ENCODE measurements around the gene RALGPS2. TPM values are rescaled to one million over a fixed set of nuclear protein-coding genes. Genes with fewer than 3 reads are reported as not detected.
"Not testable (repeated sequence)": the region's sequence is repeated elsewhere in the genome, so short reads cannot be mapped to it uniquely, and the experiment has no call there.

The RALGPS2 gene
- total RNA-seq, 2 experiments from 2014 or later, result 91.6 to 102 TPM

DNA sequence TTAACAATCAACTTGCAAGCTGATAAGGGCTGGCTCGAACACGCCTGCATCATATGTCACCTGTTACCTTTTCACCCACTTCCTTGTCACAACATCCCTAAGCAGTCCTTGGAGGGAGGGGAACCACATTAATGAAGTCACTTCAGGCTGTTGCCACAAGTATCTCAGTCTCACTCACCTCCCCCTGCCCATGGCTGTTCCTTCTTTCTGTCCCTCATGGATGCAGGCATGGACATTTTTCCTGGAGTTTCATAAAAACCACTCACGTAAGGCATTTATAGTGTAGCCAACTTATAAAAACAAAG lies 222.6 kb downstream of the RALGPS2 start:
- POLR2A ChIA-PET, result no interaction called here
- intact Hi-C loops (cut with micrococcal nuclease; ENCODE audit: unreplicated experiment), result no loop called here
- no TSS peak for BruUV-seq (replicated peaks)
- CTCF ChIA-PET (ENCODE audit: unreplicated experiment), result no interaction called here
- H3K9me2 ChIP-seq (ENCODE audit: insufficient read depth, low read length), result no peaks in the 10 kb centered on the region
- H3K27ac ChIP-seq (ENCODE audit: low read depth, low read length, poor library complexity, severe bottlenecking), result no peak overlapping the region
- H4K20me1 ChIP-seq (ENCODE audit: insufficient read depth, low read length), result no peaks in the 10 kb centered on the region
- TF ChIP-seq CTCF (conservative IDR thresholded peaks at IDR 0.05; ENCODE audit: low read length) (no peak), EZH2phosphoT487 (IDR thresholded peaks at IDR 0.05; ENCODE audit: borderline replicate concordance, low read depth, low read length) (no peak)
- no peaks in the 10 kb centered on the region for H3K9me3 ChIP-seq (ENCODE audit: low read length)
- no peak for DNase-seq (ENCODE audit: low spot score)
- H2AFZ ChIP-seq (ENCODE audit: low read length), result no peak overlapping the region
- no peaks in the 10 kb centered on the region for H3K4me1 ChIP-seq (ENCODE audit: insufficient read depth, low read length, poor library complexity, severe bottlenecking)
- H3K79me2 ChIP-seq (ENCODE audit: insufficient read depth, low read depth, low read length), result no peaks in the 10 kb centered on the region
- no peak overlapping the region for H3K4me3 ChIP-seq (ENCODE audit: low read depth, low read length, poor library complexity, severe bottlenecking)
- no peaks in the 10 kb centered on the region for H3K36me3 ChIP-seq (ENCODE audit: insufficient read depth, low read length)
- no peak overlapping the region for H3K4me2 ChIP-seq (ENCODE audit: low read length)

DNA sequence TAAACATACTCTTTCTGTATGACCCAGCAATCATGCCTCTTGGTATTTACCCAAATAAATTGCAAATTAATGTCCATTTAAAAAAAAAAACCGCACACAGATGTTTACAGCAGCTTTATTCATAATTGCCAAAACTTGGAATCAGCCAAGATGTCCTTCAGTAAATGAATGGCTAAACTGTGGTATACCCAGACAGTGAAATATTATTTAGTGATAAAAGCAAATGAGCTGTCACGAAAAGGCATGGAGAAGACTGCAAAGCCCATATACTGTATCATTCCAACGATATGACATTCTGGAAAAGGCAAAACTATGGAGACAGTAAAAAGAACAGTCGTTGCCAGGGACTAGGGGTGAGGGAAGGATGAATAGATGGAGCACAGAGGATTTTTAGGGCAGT lies 223.6 kb downstream of the RALGPS2 start:
- BruUV-seq (replicated peaks), result no TSS peak
- POLR2A ChIA-PET, result interaction anchor here (2.0 kb wide), 1 partner anchor 9 kb away, joined by 4 read pairs; no protein-coding TSS in a partner anchor
- intact Hi-C loops (cut with micrococcal nuclease; ENCODE audit: unreplicated experiment), result no loop called here
- Histone ChIP-seq H3K4me2 (ENCODE audit: low read length) (no peak overlapping the region), H3K27ac (ENCODE audit: low read depth, low read length, poor library complexity, severe bottlenecking) (no peak overlapping the region), H3K9me2 (ENCODE audit: insufficient read depth, low read length) (no peaks in the 10 kb centered on the region), H4K20me1 (ENCODE audit: insufficient read depth, low read length) (no peaks in the 10 kb centered on the region), H3K79me2 (ENCODE audit: insufficient read depth, low read depth, low read length) (no peaks in the 10 kb centered on the region), H3K36me3 (ENCODE audit: insufficient read depth, low read length) (no peaks in the 10 kb centered on the region), H3K9me3 (ENCODE audit: low read length) (no peaks in the 10 kb centered on the region), H3K4me1 (ENCODE audit: insufficient read depth, low read length, poor library complexity, severe bottlenecking) (no peaks in the 10 kb centered on the region), H3K4me3 (ENCODE audit: low read depth, low read length, poor library complexity, severe bottlenecking) (no peak overlapping the region), H2AFZ (ENCODE audit: low read length) (no peak overlapping the region)
- TF ChIP-seq EZH2phosphoT487 (IDR thresholded peaks at IDR 0.05; ENCODE audit: borderline replicate concordance, low read depth, low read length) (no peak), CTCF (conservative IDR thresholded peaks at IDR 0.05; ENCODE audit: low read length) (no peak)
- CTCF ChIA-PET (ENCODE audit: unreplicated experiment), result no interaction called here
- no peak for DNase-seq (ENCODE audit: low spot score)

GRCh38 chr1:178949866-178950265 lies 224.8 kb downstream of the RALGPS2 start:
- H3K9me2 ChIP-seq (ENCODE audit: insufficient read depth, low read length); H3K4me1 ChIP-seq (ENCODE audit: insufficient read depth, low read length, poor library complexity, severe bottlenecking); H4K20me1 ChIP-seq (ENCODE audit: insufficient read depth, low read length); H3K4me2 ChIP-seq (ENCODE audit: low read length); H2AFZ ChIP-seq (ENCODE audit: low read length); H3K9me3 ChIP-seq (ENCODE audit: low read length); H3K27ac ChIP-seq (ENCODE audit: low read depth, low read length, poor library complexity, severe bottlenecking); DNase-seq (ENCODE audit: low spot score); BruUV-seq (replicated peaks); H3K79me2 ChIP-seq (ENCODE audit: insufficient read depth, low read depth, low read length); H3K36me3 ChIP-seq (ENCODE audit: insufficient read depth, low read length); H3K4me3 ChIP-seq (ENCODE audit: low read depth, low read length, poor library complexity, severe bottlenecking); intact Hi-C loops (cut with micrococcal nuclease; ENCODE audit: unreplicated experiment): not testable (repeated sequence)
- ChIA-PET CTCF (ENCODE audit: unreplicated experiment) (interaction anchor here (0.6 kb wide), 1 partner anchor 130 kb away, joined by 3 read pairs; no protein-coding TSS in a partner anchor), POLR2A (interaction anchor here (0.5 to 2.0 kb wide), 5 partner anchors 11 to 223 kb away, joined by 3 to 6 read pairs (median 4); no protein-coding TSS in a partner anchor)
